GM12865 (cell line): ENCODE data around the gene PEPD.

ENCODE experiments used
- DNase-seq: peaks from one replicate; pipeline ENCODE4 v3.0.0; 2010; ENCODE audit warnings: low read depth
- H3K4me3 ChIP-seq: 2 replicates; pipeline ENCODE4 v1.5.1; 2011; ENCODE audit warnings: mild to moderate bottlenecking, low read depth, low read length, control low read depth
- CTCF ChIP-seq: IDR thresholded peaks from 2 replicates; pipeline ENCODE4 v1.5.1; 2011; ENCODE audit warnings: low read length, control low read depth, low read depth, inconsistent platforms; ENCODE audit not compliant: insufficient read depth; ENCODE audit errors: missing control alignments

The PEPD gene

GRCh38 chr19:33429891-33430673, 91.5 kb downstream of the PEPD start:
- H3K4me3 ChIP-seq: no peak overlapping the region
- no peak for DNase-seq
- no peak for TF ChIP-seq CTCF

DNA sequence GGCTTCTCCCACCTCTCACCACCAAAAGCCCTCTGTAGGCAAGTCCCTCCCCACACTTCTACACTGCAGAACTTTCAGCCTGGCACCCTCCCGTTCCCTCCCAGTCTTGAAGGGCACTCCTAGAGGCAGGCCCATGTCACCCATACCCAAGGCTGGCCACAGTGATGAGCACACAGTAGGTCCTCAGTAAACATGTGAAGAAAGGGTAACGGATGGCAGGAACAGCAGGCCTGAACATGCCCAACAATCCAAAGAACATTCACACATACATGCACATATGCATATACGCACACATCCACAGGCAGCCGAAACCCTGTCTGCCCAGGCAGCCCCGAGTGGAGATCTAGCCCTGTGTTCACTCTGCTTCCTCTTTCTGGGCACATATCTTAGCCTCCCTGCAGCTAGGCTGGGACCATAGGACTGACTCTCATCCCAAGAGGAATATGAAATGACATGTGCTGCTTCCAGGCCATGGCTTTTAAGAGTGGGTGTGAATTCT, 92.9 kb downstream of the PEPD start:
- DNase-seq: no peak
- no peak for TF ChIP-seq CTCF
- H3K4me3 ChIP-seq: no peak overlapping the region

DNA sequence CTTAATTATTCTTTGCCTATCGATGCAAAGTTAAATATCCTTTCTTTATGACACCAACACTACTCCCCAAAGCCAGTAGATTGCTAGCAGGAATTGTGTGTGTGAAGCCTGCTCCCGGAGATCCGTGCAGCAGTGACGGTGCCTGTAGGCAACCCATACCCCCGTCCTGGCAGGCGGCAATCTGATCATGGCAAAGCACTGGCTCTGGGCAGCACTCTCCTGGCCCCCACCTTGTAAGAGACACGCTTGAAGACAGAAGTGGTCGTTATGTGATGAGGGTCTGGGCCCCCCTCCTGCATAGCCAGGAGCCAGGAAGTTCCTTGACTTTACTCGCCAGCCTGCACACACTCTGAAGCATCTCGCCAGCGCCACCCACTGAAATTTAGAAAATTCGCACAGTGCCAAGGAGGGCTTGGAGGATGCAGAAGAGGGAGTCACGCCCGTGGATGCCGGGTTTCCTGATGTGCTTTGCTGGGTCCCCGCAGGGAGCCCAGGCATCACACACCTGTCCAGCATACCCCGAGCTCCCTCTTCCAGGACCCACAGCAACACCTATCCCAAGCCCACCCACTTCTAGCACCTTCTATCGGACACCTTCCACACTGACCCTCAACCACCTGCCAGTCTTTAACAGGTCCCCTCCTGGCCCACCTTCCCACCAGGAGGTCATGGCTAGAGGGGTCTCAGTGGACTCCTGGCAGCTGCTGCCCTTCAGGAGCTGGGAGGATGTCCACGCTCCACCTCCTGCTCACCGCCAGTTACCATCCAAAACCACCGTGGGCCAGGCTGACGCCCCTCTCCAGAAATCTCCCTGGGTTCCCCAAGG, 93.6 kb downstream of the PEPD start:
- no peak for DNase-seq
- H3K4me3 ChIP-seq: no peak overlapping the region
- TF ChIP-seq CTCF: no peak

DNA sequence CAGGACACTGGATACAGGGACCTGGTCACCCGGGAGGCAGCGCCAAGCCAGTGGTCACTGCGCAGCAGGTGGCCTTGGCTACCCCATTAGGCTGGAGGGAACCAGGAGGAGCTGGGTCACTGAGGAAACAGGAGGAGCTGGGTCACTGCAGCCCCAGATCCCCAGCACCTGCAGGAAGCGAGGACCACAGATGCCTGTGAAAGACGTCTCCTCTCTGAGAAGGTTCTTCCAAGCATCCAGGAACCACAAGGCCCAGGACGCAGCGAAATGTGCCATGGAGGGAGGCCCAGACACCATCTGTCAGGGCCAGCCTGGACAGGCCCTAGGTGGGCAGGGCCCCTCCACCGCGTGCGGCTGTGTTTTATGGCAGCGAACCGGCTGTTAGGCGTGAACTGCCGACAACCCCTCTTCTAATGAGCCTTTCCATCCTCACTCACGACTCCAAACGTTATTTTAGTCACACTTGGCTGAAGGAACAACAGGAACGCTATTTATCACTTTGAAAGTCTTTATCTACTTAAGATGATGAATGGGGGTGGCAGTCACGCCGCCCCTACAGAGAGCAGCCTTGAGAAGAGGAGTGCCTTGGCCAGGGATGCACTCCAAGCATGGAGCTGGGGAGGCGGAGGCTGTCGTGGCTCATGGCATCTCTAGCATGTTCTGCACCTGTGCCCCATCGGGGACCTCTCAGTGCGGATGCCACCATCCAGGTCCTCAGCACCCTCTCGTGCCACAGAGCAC, 94.8 kb downstream of the PEPD start:
- no peak for TF ChIP-seq CTCF
- no peak overlapping the region for H3K4me3 ChIP-seq
- no peak for DNase-seq

- TF ChIP-seq CTCF: no peak
- DNase-seq: no peak
These were observed 97.4 kb downstream of the PEPD start for GRCh38 chr19:33424181-33424580.

DNA sequence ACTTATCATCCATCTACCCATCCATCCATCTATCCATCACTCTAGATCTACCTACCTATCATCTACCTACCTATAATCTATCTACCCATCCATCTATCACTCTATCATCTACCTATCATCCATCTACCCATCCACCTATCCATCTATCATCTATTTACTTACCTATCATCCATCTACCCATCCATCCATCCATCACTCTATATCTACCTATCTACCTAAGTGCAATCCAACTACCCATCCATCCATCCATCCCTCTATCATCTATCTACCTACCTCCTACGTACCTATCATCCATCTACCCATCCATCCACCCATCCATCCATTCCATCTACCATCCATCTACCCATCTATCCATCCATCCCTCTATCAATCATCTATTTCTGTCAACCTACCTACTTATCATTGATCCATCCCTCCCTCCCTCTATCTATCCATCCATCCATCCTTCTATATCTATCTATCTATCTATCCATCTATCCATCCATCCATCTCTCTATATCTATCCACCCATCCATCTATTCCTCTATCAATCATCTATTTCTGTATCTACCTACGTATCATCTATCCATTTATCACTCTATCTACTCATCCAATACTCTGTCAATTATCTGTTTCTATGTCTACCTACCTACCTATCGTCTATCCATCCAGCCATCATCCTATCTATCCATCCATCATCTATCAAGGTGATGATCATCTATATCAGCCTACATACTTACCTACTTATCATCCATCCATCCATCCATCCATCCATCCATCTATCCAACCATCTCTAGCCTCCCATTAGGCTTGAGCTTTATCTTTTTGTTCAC, 99.0 kb downstream of the PEPD start:
- no peak for TF ChIP-seq CTCF
- no peak for DNase-seq
- H3K4me3 ChIP-seq: no peak overlapping the region

More at GRCh38 chr19:33424181-33424580, 97.4 kb downstream of the PEPD start:
- H3K4me3 ChIP-seq: no peak overlapping the region
